PC-3 (cell line): Measurements from ENCODE around the gene DRC1. TPM values are rescaled to one million over a fixed set of nuclear protein-coding genes. Genes with fewer than 3 reads are reported as not detected.

Experiments
- ATAC-seq: fragments of 200-7000 bp; cut with Tn5 transposase; 2 replicates; pipeline ENCODE4 v1.9.1; 2020; ENCODE audit warnings: mild to moderate bottlenecking, moderate library complexity
- BruUV-seq: library from RNA; stranded (reverse); fragments of 400-500 nt; replicated peaks from 2 replicates; lab custom pipeline; 2021; lab: Mats Ljungman, UMichigan
- CTCF ChIA-PET: fragments of 300-600 bp; sonication (Branson Sonifier 250); formaldehyde crosslinking; loops from one replicate; lab custom pipeline; 2022; ENCODE audit warnings: antibody characterized with exemption; lab: Charles Lee
- POLR2A ChIA-PET: fragments of 300-600 bp; sonication (Branson Sonifier 250); formaldehyde crosslinking; loops from one replicate; lab custom pipeline; 2022; ENCODE audit warnings: antibody characterized with exemption; ENCODE audit not compliant: unreplicated experiment; lab: Charles Lee
- DNase-seq: peaks from one replicate; pipeline ENCODE4 v3.0.0-alpha.2; 2015
- H2AFZ ChIP-seq: fragments of 300-600 bp; sonication (generic); 2 replicates; pipeline ENCODE4 v1.6.0; 2016; ENCODE audit warnings: antibody characterized with exemption, low read length
- H3F3A ChIP-seq: fragments of 300-600 bp; sonication (generic); one replicate; pipeline ENCODE4 v1.6.0; 2017; ENCODE audit warnings: antibody characterized with exemption, low read length, control low read depth, mild to moderate bottlenecking; ENCODE audit not compliant: unreplicated experiment
- H3K27ac ChIP-seq: fragments of 300-600 bp; sonication (generic); 2 replicates; pipeline ENCODE4 v1.5.1; 2016; ENCODE audit warnings: mild to moderate bottlenecking, low read length
- H3K27me3 ChIP-seq: fragments of 300-600 bp; sonication (generic); 2 replicates; pipeline ENCODE4 v1.6.1; 2016; ENCODE audit warnings: low read length, mixed read lengths
- H3K36me3 ChIP-seq: fragments of 300-600 bp; sonication (generic); 2 replicates; pipeline ENCODE4 v1.6.1; 2016; ENCODE audit warnings: low read depth, mixed run types, low read length, mixed read lengths
- H3K4me1 ChIP-seq: fragments of 300-600 bp; sonication (generic); 2 replicates; pipeline ENCODE4 v1.5.1; 2016; ENCODE audit warnings: low read length; ENCODE audit not compliant: insufficient read depth
- H3K4me2 ChIP-seq: fragments of 300-600 bp; sonication (generic); 2 replicates; pipeline ENCODE4 v1.6.0; 2016; ENCODE audit warnings: low read length
- H3K4me3 ChIP-seq: fragments of 300-600 bp; sonication (generic); 2 replicates; pipeline ENCODE4 v1.5.1; 2016; ENCODE audit warnings: mild to moderate bottlenecking, low read length, mixed read lengths
- H3K79me2 ChIP-seq: fragments of 300-600 bp; sonication (generic); 2 replicates; pipeline ENCODE4 v1.6.1; 2017; ENCODE audit warnings: low read length, mixed read lengths
- H3K9ac ChIP-seq: fragments of 300-600 bp; sonication (generic); 2 replicates; pipeline ENCODE4 v1.6.0; 2016; ENCODE audit warnings: mild to moderate bottlenecking, low read length
- H3K9me2 ChIP-seq: fragments of 300-600 bp; sonication (generic); replicated peaks from 2 replicates; pipeline ENCODE4 v1.6.1; 2016; ENCODE audit warnings: mixed run types, low read length, mixed read lengths
- H3K9me3 ChIP-seq: fragments of 300-600 bp; sonication (generic); 2 replicates; pipeline ENCODE4 v1.6.1; 2016; ENCODE audit warnings: low read length, mixed read lengths
- H4K20me1 ChIP-seq: fragments of 300-600 bp; sonication (generic); 2 replicates; pipeline ENCODE4 v1.6.1; 2016; ENCODE audit warnings: low read length, mixed read lengths
- CTCF ChIP-seq: fragments of 300-600 bp; sonication (generic); conservative IDR thresholded peaks from 2 replicates; pipeline ENCODE4 v1.5.1; 2017; ENCODE audit warnings: antibody characterized with exemption, low read depth, mild to moderate bottlenecking, low read length
- EZH2 ChIP-seq: fragments of 300-600 bp; sonication (generic); IDR thresholded peaks from one replicate; pipeline ENCODE4 v1.6.1; 2017; ENCODE audit warnings: antibody characterized with exemption, mild to moderate bottlenecking, low read length; ENCODE audit not compliant: unreplicated experiment
- EZH2phosphoT487 ChIP-seq: fragments of 300-600 bp; sonication (generic); IDR thresholded peaks from 2 replicates; pipeline ENCODE4 v1.6.1; 2018; ENCODE audit warnings: mild to moderate bottlenecking, antibody characterized with exemption, low read length, borderline replicate concordance
- intact Hi-C: fragments of 100-400 bp; cut with micrococcal nuclease; formaldehyde crosslinking; loops from 2 replicates; pipeline ENCODE4 v1.9.0; 2023
- total RNA-seq: library from RNA; depleted of rRNA; stranded (reverse); fragments of >200 nt; gene quantifications from 2 replicates; pipeline ENCODE4 v1.2.3, GENCODE V29; 2014

DRC1 gene
- total RNA-seq, 1 experiment from 2014 or later, result not detected

GRCh38 chr2:26483516-26483915, 81.8 kb downstream of the DRC1 start:
- no TSS peak for BruUV-seq
- no peak overlapping the region for H3K4me2 ChIP-seq
- H4K20me1 ChIP-seq, result no peaks in the 10 kb centered on the region
- no peaks in the 10 kb centered on the region for H3K4me1 ChIP-seq
- no peaks in the 10 kb centered on the region for H3K9me2 ChIP-seq
- ATAC-seq (no peak), DNase-seq (no peak)
- no peak for TF ChIP-seq EZH2
- no peak for TF ChIP-seq EZH2phosphoT487
- no peak for TF ChIP-seq CTCF
- ChIA-PET CTCF (no interaction called here), POLR2A (no interaction called here)
- H3K79me2 ChIP-seq, result no peaks in the 10 kb centered on the region
- no peaks in the 10 kb centered on the region for H3K27me3 ChIP-seq
- intact Hi-C loops, result no loop called here
- no peak overlapping the region for H3K9ac ChIP-seq
- no peak overlapping the region for H3K27ac ChIP-seq
- H3K4me3 ChIP-seq, result no peak overlapping the region
- no peaks in the 10 kb centered on the region for H3K9me3 ChIP-seq
- no peaks in the 10 kb centered on the region for H3K36me3 ChIP-seq
- H2AFZ ChIP-seq, result no peak overlapping the region
- no peaks in the 10 kb centered on the region for H3F3A ChIP-seq

DNA sequence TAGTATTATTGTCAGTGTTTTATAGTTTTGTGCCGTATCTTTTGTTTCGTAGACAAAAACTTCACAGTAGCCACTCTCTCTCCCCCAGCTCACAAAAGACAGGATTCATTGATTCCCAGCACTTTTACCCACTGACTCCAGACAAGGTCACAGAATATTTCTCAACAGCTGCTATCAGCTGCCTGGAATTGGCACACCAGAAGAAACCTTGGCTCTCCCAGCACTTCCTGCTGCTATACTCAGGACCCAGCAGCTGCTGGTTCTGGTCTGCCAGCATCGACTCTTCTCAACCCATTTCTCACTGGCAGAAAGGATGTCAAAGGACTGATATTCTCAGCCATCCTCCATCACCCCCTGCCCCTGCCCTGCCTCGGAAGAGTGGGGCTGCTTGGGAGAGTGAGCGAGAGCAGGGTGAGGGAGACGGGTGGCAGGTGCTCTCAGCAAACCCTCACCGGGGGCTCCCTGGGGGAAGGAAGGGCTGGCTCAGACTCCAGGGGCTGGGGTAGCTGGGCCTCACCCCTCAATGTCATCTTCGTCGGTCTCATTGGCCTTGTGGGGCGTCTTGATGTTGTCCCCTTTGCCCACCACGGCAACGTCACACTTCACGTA, 82.3 kb downstream of the DRC1 start:
- Histone ChIP-seq H3K4me1 (no peaks in the 10 kb centered on the region), H3F3A (no peaks in the 10 kb centered on the region), H3K4me3 (no peak overlapping the region), H3K9me3 (no peaks in the 10 kb centered on the region), H3K9ac (no peak overlapping the region), H3K36me3 (no peaks in the 10 kb centered on the region), H3K27me3 (no peaks in the 10 kb centered on the region), H3K4me2 (no peak overlapping the region), H2AFZ (no peak overlapping the region), H3K27ac (no peak overlapping the region), H3K79me2 (no peaks in the 10 kb centered on the region), H3K9me2 (no peaks in the 10 kb centered on the region), H4K20me1 (no peaks in the 10 kb centered on the region)
- ChIA-PET CTCF (no interaction called here), POLR2A (no interaction called here)
- TF ChIP-seq EZH2phosphoT487 (no peak), CTCF (no peak), EZH2 (no peak)
- intact Hi-C loops, result no loop called here
- DNase-seq, result no peak
- no peak for ATAC-seq
- no TSS peak for BruUV-seq

GRCh38 chr2:26484579-26484978, 82.9 kb downstream of the DRC1 start:
- POLR2A ChIA-PET, result no interaction called here
- H3K79me2 ChIP-seq, result no peaks in the 10 kb centered on the region
- no peak overlapping the region for H3K9ac ChIP-seq
- H3F3A ChIP-seq, result no peaks in the 10 kb centered on the region
- H3K4me2 ChIP-seq, result no peak overlapping the region
- H3K27ac ChIP-seq, result no peak overlapping the region
- no peaks in the 10 kb centered on the region for H3K27me3 ChIP-seq
- H3K4me1 ChIP-seq, result no peaks in the 10 kb centered on the region
- no peaks in the 10 kb centered on the region for H4K20me1 ChIP-seq
- H3K4me3 ChIP-seq, result no peak overlapping the region
- CTCF ChIA-PET, result no interaction called here
- DNase-seq, result no peak
- no TSS peak for BruUV-seq
- intact Hi-C loops, result no loop called here
- no peaks in the 10 kb centered on the region for H3K9me2 ChIP-seq
- no peak for TF ChIP-seq EZH2phosphoT487
- TF ChIP-seq CTCF, result no peak
- TF ChIP-seq EZH2, result no peak
- H2AFZ ChIP-seq, result no peak overlapping the region
- no peaks in the 10 kb centered on the region for H3K36me3 ChIP-seq
- no peaks in the 10 kb centered on the region for H3K9me3 ChIP-seq
- no peak for ATAC-seq
